Gastroesophageal sphincter (tissue), 4 donors: ENCODE data around the gene SRGN. TPM values are rescaled to one million over a fixed set of nuclear protein-coding genes. Genes with fewer than 3 reads are reported as not detected.

Source experiments
- ATAC-seq: fragments of 150-250 bp; one replicate; pipeline ENCODE4 v1.9.1; 2016; ENCODE audit warnings: mild to moderate bottlenecking, moderate library complexity
- H3K27ac ChIP-seq, 4 donors: fragments of 200-600 bp; sonication (generic) in 3 of 4; 1 replicate in 3 of 4; 2 replicates in 1 of 4; pipeline ENCODE4 v1.5.1; 2016 to 2019
- H3K27me3 ChIP-seq: fragments of 200-600 bp; sonication (generic); one replicate; pipeline ENCODE4 v1.5.1; 2019
- H3K36me3 ChIP-seq, 2 donors: fragments of 200-600 bp; sonication (generic); one replicate each; pipeline ENCODE4 v1.5.1; 2019; ENCODE audit warnings: control low read depth in 1 of 2
- H3K4me1 ChIP-seq, 3 donors: fragments of 200-600 bp; sonication (generic); 1 replicate in 2 of 3; 2 replicates in 1 of 3; pipeline ENCODE4 v1.5.1; 2016 to 2019; ENCODE audit warnings: control low read depth in 2 of 3
- H3K4me3 ChIP-seq, 2 donors: fragments of 200-600 bp; sonication (generic); one replicate each; pipeline ENCODE4 v1.5.1; 2019; ENCODE audit warnings: mild to moderate bottlenecking in 1 of 2, moderate library complexity in 1 of 2
- H3K9me3 ChIP-seq, 3 donors: fragments of 200-600 bp; sonication (generic); one replicate each; pipeline ENCODE4 v1.5.1; 2017 to 2019; ENCODE audit warnings: control low read depth in 2 of 3
- CTCF ChIP-seq, 4 experiments: fragments of 200-600 bp in 2 of 4; fragments of 450-650 bp in 2 of 4; sonication (generic) in 1 of 4; IDR thresholded peaks; one replicate each; pipeline ENCODE4 v1.5.1; 2017 to 2019; ENCODE audit warnings: antibody characterized with exemption in 4 of 4, mild to moderate bottlenecking in 2 of 4, moderate library complexity in 2 of 4
- EP300 ChIP-seq: sonication (generic); formaldehyde crosslinking; IDR thresholded peaks from one replicate; pipeline ENCODE4 v1.6.1; 2017; ENCODE audit warnings: antibody characterized with exemption, mild to moderate bottlenecking
- POLR2A ChIP-seq, 2 donors: fragments of 450-650 bp; IDR thresholded peaks; one replicate each; pipeline ENCODE4 v1.6.1; 2017; ENCODE audit warnings: antibody characterized with exemption in 2 of 2, mild to moderate bottlenecking in 2 of 2, moderate library complexity in 1 of 2
- POLR2AphosphoS5 ChIP-seq: sonication (generic); formaldehyde crosslinking; IDR thresholded peaks from one replicate; pipeline ENCODE4 v1.6.1; 2017; ENCODE audit warnings: antibody characterized with exemption
- WGBS, 2 donors: methylation state at CpG; one replicate each; pipeline ENCODE4 v1.1.5; 2018; ENCODE audit warnings: low coverage in 1 of 2; 5-methylcytosine and 5-hydroxymethylcytosine counted together
- total RNA-seq, 4 donors: library from RNA; depleted of rRNA; stranded (reverse); fragments of >200 nt; gene quantifications; one replicate each; pipeline ENCODE4 v1.1.0, GENCODE V29; 2016

SRGN gene
- total RNA-seq, 4 donors from 2014 or later = 14.9 to 143 (median 97.8) TPM

DNA sequence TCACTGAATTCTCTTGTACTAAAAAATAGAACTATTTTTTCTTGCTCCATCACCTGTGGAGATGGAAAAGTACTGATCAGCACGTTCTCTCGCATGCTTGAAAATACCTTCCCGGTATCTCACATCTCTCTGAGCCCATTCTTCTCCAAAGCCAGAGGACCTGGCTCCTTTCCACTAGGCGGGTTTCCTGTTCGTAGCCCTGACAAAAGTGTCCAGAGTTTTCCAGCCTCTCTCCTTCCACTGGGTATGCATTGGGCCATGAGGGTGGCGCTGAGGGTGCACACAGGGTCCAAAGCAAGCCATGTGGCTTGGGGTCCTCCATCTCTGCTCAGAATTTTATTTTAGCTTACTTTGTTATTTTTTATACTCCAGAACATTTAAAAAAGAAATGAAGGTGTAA lies 16.3 kb upstream of the SRGN start:
- no peak overlapping the region for H3K4me3 ChIP-seq
- no peaks in the 10 kb centered on the region for H3K4me1 ChIP-seq
- no peaks in the 10 kb centered on the region for H3K27me3 ChIP-seq
- no peak overlapping the region for H3K27ac ChIP-seq
- no peaks in the 10 kb centered on the region for H3K9me3 ChIP-seq
- no peak for ATAC-seq
- 85 to 93% methylated on average over 2 to 6 of the region's 6 CpGs for WGBS, 2 donors
- no peaks in the 10 kb centered on the region for H3K36me3 ChIP-seq
- TF ChIP-seq CTCF (IDR thresholded peaks at IDR 0.05) (no peak), POLR2AphosphoS5 (no peak), EP300 (no peak), POLR2A (IDR thresholded peaks at IDR 0.05) (no peak)

DNA sequence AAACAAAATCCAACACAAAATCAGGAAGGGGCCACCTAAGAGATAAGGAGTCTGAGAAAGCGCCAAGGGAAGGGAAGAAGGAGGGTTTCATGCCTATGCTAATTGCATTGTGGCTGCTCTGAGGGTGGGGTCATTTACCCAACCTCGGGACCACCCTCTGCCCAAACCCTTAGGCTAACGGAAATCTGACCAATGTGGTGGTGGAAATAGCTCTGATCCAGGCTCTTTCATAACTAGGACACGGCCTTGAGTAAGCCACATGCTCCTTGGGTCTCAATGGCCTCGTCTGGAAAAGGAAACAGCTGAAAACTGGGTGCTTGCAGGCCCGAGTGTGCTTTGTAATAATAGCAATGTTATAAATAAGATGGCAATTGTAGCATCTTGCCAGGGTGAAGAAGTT lies 14.9 kb upstream of the SRGN start:
- Histone ChIP-seq H3K9me3 (no peaks in the 10 kb centered on the region), H3K27me3 (no peaks in the 10 kb centered on the region), H3K4me1 (no peaks in the 10 kb centered on the region), H3K4me3 (no peak overlapping the region), H3K27ac (no peak overlapping the region), H3K36me3 (no peaks in the 10 kb centered on the region)
- WGBS, 2 donors = 63 to 83% methylated on average over 5 to 6 of the region's 6 CpGs
- TF ChIP-seq CTCF (IDR thresholded peaks at IDR 0.05) (no peak), EP300 (no peak), POLR2A (IDR thresholded peaks at IDR 0.05) (no peak), POLR2AphosphoS5 (no peak)
- ATAC-seq = no peak

- TF ChIP-seq CTCF (IDR thresholded peaks at IDR 0.05) (no peak), EP300 (no peak)
- Histone ChIP-seq H3K27me3 (no peaks in the 10 kb centered on the region), H3K4me3 (no peak overlapping the region), H3K27ac (no peak overlapping the region), H3K9me3 (no peaks in the 10 kb centered on the region), H3K4me1 (no peaks in the 10 kb centered on the region), H3K36me3 (no peaks in the 10 kb centered on the region)
- no peak for ATAC-seq
- WGBS, 2 donors = 56 to 57% methylated on average over 5 to 8 of the region's 8 CpGs
Observed at GRCh38 chr10:69073736-69074364, 14.1 kb upstream of the SRGN start.

GRCh38 chr10:69074532-69074931 lies 13.4 kb upstream of the SRGN start:
- WGBS, 2 donors = 92 to 100% methylated on average over 2 to 4 of the region's 4 CpGs
- ATAC-seq = no peak

More at GRCh38 chr10:69074532-69074931, 13.4 kb upstream of the SRGN start:
- H3K36me3 ChIP-seq = no peaks in the 10 kb centered on the region
- H3K4me1 ChIP-seq = no peaks in the 10 kb centered on the region
- no peaks in the 10 kb centered on the region for H3K27me3 ChIP-seq
- TF ChIP-seq POLR2A (IDR thresholded peaks at IDR 0.05) (no peak), EP300 (no peak), POLR2AphosphoS5 (no peak), CTCF (IDR thresholded peaks at IDR 0.05) (no peak)
- no peak overlapping the region for H3K27ac ChIP-seq
- H3K4me3 ChIP-seq = no peak overlapping the region
- H3K9me3 ChIP-seq = no peaks in the 10 kb centered on the region
